Right lung (tissue), 5 donors: ENCODE data around the gene SRD5A1. TPM values are rescaled to one million over a fixed set of nuclear protein-coding genes. Genes with fewer than 3 reads are reported as not detected.

ENCODE experiments used
- polyA plus RNA-seq, 5 donors: library from polyadenylated mRNA; unstranded; fragments of 120-200 nt; gene quantifications; one replicate each; pipeline versions ENCODE4 v1.2.1 to v1.2.3, GENCODE V29; 2013; ENCODE audit warnings: inconsistent platforms in 1 of 5, low replicate concordance in 1 of 5; ENCODE audit not compliant: insufficient read length in 5 of 5, insufficient read depth in 1 of 5

Gene SRD5A1
- polyA plus RNA-seq, 5 donors, result 10.4 to 15.8 (median 10.9) TPM

Other genes with a start within 250 kb of the SRD5A1 start
- under 1 TPM; 0.19 to 0.40 (median 0.21) TPM for gene UBE2QL1, start 184.6 kb upstream of the SRD5A1 start, polyA plus RNA-seq
- 10 to 100 TPM; 54.0 to 90.0 (median 56.8) TPM for gene NSUN2, start 396 bp upstream of the SRD5A1 start, polyA plus RNA-seq
- gene TENT4A, start 80.0 kb downstream of the SRD5A1 start, polyA plus RNA-seq, result 10 to 100 TPM; 27.9 to 35.9 (median 31.6) TPM